ENCODE results near the gene RC3H2.
"Not testable (repeated sequence)": the region's sequence is repeated elsewhere in the genome, so short reads cannot be mapped to it uniquely, and the experiment has no call there.

The RC3H2 gene

GRCh38 chr9:122845116-122845515 lies 60.0 kb downstream of the RC3H2 start:
- in situ Hi-C loops (cut with MboI; ENCODE audit: low sequenced_read_pairs) = no loop called here

GRCh38 chr9:122844137-122844536 lies 61.0 kb downstream of the RC3H2 start:
- in situ Hi-C loops (cut with MboI; ENCODE audit: low sequenced_read_pairs) = no loop called here

- in situ Hi-C loops (cut with MboI; ENCODE audit: low sequenced_read_pairs) = no loop called here
These were observed 63.7 kb downstream of the RC3H2 start for GRCh38 chr9:122841501-122841900.

GRCh38 chr9:122838441-122838840 lies 66.7 kb downstream of the RC3H2 start:
- in situ Hi-C loops (cut with MboI; ENCODE audit: low sequenced_read_pairs) = not testable (repeated sequence)

GRCh38 chr9:122837266-122837850 lies 67.8 kb downstream of the RC3H2 start:
- in situ Hi-C loops (cut with MboI; ENCODE audit: low sequenced_read_pairs) = no loop called here

- in situ Hi-C loops (cut with MboI; ENCODE audit: low sequenced_read_pairs) = no loop called here
These were observed 69.8 kb downstream of the RC3H2 start for GRCh38 chr9:122835313-122835731.

- in situ Hi-C loops (cut with MboI; ENCODE audit: low sequenced_read_pairs) = no loop called here
These were observed 73.0 kb downstream of the RC3H2 start for GRCh38 chr9:122832194-122832593.

GRCh38 chr9:122828965-122829284 lies 76.2 kb downstream of the RC3H2 start:
- in situ Hi-C loops (cut with MboI; ENCODE audit: low sequenced_read_pairs) = not testable (repeated sequence)

GRCh38 chr9:122827761-122828093 lies 77.4 kb downstream of the RC3H2 start:
- in situ Hi-C loops (cut with MboI; ENCODE audit: low sequenced_read_pairs) = no loop called here

- in situ Hi-C loops (cut with MboI; ENCODE audit: low sequenced_read_pairs) = loop anchor here (25.0 kb wide), 1 partner anchor 711 kb away; no protein-coding TSS in a partner anchor
These were observed 82.2 kb downstream of the RC3H2 start for GRCh38 chr9:122822938-122823337.

- in situ Hi-C loops (cut with MboI; ENCODE audit: low sequenced_read_pairs) = loop anchor here (25.0 kb wide), 1 partner anchor 710 kb away; no protein-coding TSS in a partner anchor
These were observed 83.1 kb downstream of the RC3H2 start for GRCh38 chr9:122822056-122822455.

- in situ Hi-C loops (cut with MboI; ENCODE audit: low sequenced_read_pairs) = loop anchor here (25.0 kb wide), 1 partner anchor 709 kb away; no protein-coding TSS in a partner anchor
These were observed 83.7 kb downstream of the RC3H2 start for GRCh38 chr9:122821278-122821943.

GRCh38 chr9:122820490-122820845 lies 84.7 kb downstream of the RC3H2 start:
- in situ Hi-C loops (cut with MboI; ENCODE audit: low sequenced_read_pairs) = loop anchor here (25.0 kb wide), 1 partner anchor 708 kb away; no protein-coding TSS in a partner anchor

- in situ Hi-C loops (cut with MboI; ENCODE audit: low sequenced_read_pairs) = loop anchor here (25.0 kb wide), 1 partner anchor 708 kb away; no protein-coding TSS in a partner anchor
These were observed 85.2 kb downstream of the RC3H2 start for GRCh38 chr9:122819791-122820489.

GRCh38 chr9:122819326-122819725 lies 85.8 kb downstream of the RC3H2 start:
- in situ Hi-C loops (cut with MboI; ENCODE audit: low sequenced_read_pairs) = loop anchor here (25.0 kb wide), 1 partner anchor 707 kb away; no protein-coding TSS in a partner anchor

GRCh38 chr9:122816163-122816867 lies 88.8 kb downstream of the RC3H2 start:
- in situ Hi-C loops (cut with MboI; ENCODE audit: low sequenced_read_pairs) = loop anchor here (25.0 kb wide), 1 partner anchor 704 kb away; no protein-coding TSS in a partner anchor

- in situ Hi-C loops (cut with MboI; ENCODE audit: low sequenced_read_pairs) = loop anchor here (25.0 kb wide), 1 partner anchor 703 kb away; no protein-coding TSS in a partner anchor
These were observed 89.6 kb downstream of the RC3H2 start for GRCh38 chr9:122815544-122815943.

- in situ Hi-C loops (cut with MboI; ENCODE audit: low sequenced_read_pairs) = loop anchor here (25.0 kb wide), 1 partner anchor 702 kb away; no protein-coding TSS in a partner anchor
These were observed 90.6 kb downstream of the RC3H2 start for GRCh38 chr9:122814545-122814944.

- in situ Hi-C loops (cut with MboI; ENCODE audit: low sequenced_read_pairs) = loop anchor here (25.0 kb wide), 1 partner anchor 700 kb away; no protein-coding TSS in a partner anchor
These were observed 92.4 kb downstream of the RC3H2 start for GRCh38 chr9:122812736-122813135.

GRCh38 chr9:122810306-122810946 lies 94.7 kb downstream of the RC3H2 start:
- in situ Hi-C loops (cut with MboI; ENCODE audit: low sequenced_read_pairs) = loop anchor here (25.0 kb wide), 1 partner anchor 698 kb away; no protein-coding TSS in a partner anchor

All from HL-60/S4 (cell line).